Natural killer cell (primary cell): Measurements from ENCODE around the gene PDE8A. TPM values are rescaled to one million over a fixed set of nuclear protein-coding genes. Genes with fewer than 3 reads are reported as not detected.
"Not testable (repeated sequence)": the region's sequence is repeated elsewhere in the genome, so short reads cannot be mapped to it uniquely, and the experiment has no call there.

Source experiments
- ATAC-seq, 3 donors: fragments of 150-1000 bp in 2 of 3; fragments of 200-7000 bp in 1 of 3; cut with Tn5 transposase; 1 replicate in 1 of 3; 2 replicates in 2 of 3; pipeline ENCODE4 v1.10.0; 2021; ENCODE audit warnings: mild to moderate bottlenecking in 2 of 3, moderate library complexity in 2 of 3
- DNase-seq, 2 donors: peaks; one replicate each; pipeline versions ENCODE4 v3.0.0 to v3.0.0-alpha.2; 2013 to 2021; ENCODE audit warnings: mixed read lengths in 1 of 2
- H3K27ac ChIP-seq: one replicate; pipeline ENCODE4 v1.5.1; 2013; ENCODE audit warnings: mild to moderate bottlenecking, low read length
- H3K27me3 ChIP-seq: one replicate; pipeline ENCODE4 v1.6.1; 2013; ENCODE audit warnings: low read length; ENCODE audit not compliant: control insufficient read depth, insufficient read depth
- H3K36me3 ChIP-seq: one replicate; pipeline ENCODE4 v1.6.1; 2013; ENCODE audit warnings: low read length; ENCODE audit not compliant: control insufficient read depth, insufficient read depth
- H3K4me1 ChIP-seq: one replicate; pipeline ENCODE4 v1.6.1; 2013; ENCODE audit warnings: low read length; ENCODE audit not compliant: control insufficient read depth, insufficient read depth
- H3K4me3 ChIP-seq: one replicate; pipeline ENCODE4 v1.5.1; 2013; ENCODE audit warnings: low read length
- H3K9me3 ChIP-seq: one replicate; pipeline ENCODE4 v1.6.1; 2013; ENCODE audit warnings: low read length; ENCODE audit not compliant: control insufficient read depth, insufficient read depth
- H3K27ac Mint-ChIP-seq, 2 donors: one replicate each; pipeline ENCODE4 v1.8.0; 2022; ENCODE audit warnings: mild to moderate bottlenecking in 2 of 2, mixed read lengths in 2 of 2, moderate library complexity in 1 of 2
- H3K27me3 Mint-ChIP-seq, 2 donors: one replicate each; pipeline ENCODE4 v1.8.0; 2022; ENCODE audit warnings: low read depth in 2 of 2, mixed read lengths in 2 of 2
- H3K36me3 Mint-ChIP-seq: one replicate; pipeline ENCODE4 v1.8.0; 2022; ENCODE audit warnings: mixed read lengths
- H3K4me1 Mint-ChIP-seq, 2 donors: one replicate each; pipeline ENCODE4 v1.8.0; 2022; ENCODE audit warnings: mixed read lengths in 2 of 2
- H3K4me3 Mint-ChIP-seq: one replicate; pipeline ENCODE4 v1.8.0; 2022; ENCODE audit warnings: mild to moderate bottlenecking, moderate library complexity, mixed read lengths
- H3K9me3 Mint-ChIP-seq, 2 donors: one replicate each; pipeline ENCODE4 v1.8.0; 2022; ENCODE audit warnings: mixed read lengths in 2 of 2
- CTCF ChIP-seq: fragments of 200-600 bp; IDR thresholded peaks from one replicate; pipeline ENCODE4 v1.8.0; 2022; ENCODE audit warnings: antibody characterized with exemption
- WGBS: methylation state at CpG from one replicate; pipeline ENCODE4 v1.1.7; 2013; ENCODE audit warnings: missing lambda C conversion rate; ENCODE audit not compliant: insufficient coverage; 5-methylcytosine and 5-hydroxymethylcytosine counted together
- intact Hi-C: fragments of 100-400 bp; cut with micrococcal nuclease; formaldehyde crosslinking; loops from one replicate; pipeline ENCODE4 v1.14.2; 2022
- total RNA-seq, 4 donors: library from RNA; stranded (reverse); fragments of 120-200 nt in 1 of 4; gene quantifications; one replicate each; pipeline versions ENCODE4 v1.2.3 to v1.2.4, GENCODE V29; 2013 to 2022

The PDE8A gene
- total RNA-seq, 3 donors from 2014 or later (not counting 1 experiment from before 2014, with no cell fraction given), result 21.0 to 24.2 (median 23.8) TPM

GRCh38 chr15:84996055-84996454 is 14.4 kb downstream of the PDE8A start:
- no peaks in the 10 kb centered on the region for H3K27me3 Mint-ChIP-seq
- WGBS, result 83% methylated on average over 1 of the region's 1 CpG
- intact Hi-C loops, result no loop called here
- Histone ChIP-seq H3K4me3 (no peak overlapping the region), H3K4me1 (peaks cover 5% of the 10 kb centered on the region), H3K9me3 (no peaks in the 10 kb centered on the region), H3K27ac (no peak overlapping the region), H3K36me3 (no peaks in the 10 kb centered on the region), H3K27me3 (no peaks in the 10 kb centered on the region)
- no peak overlapping the region for H3K27ac Mint-ChIP-seq
- no peaks in the 10 kb centered on the region for H3K9me3 Mint-ChIP-seq
- peaks cover 25 to 38% of the 10 kb centered on the region in 2 donors for H3K4me1 Mint-ChIP-seq
- DNase-seq (no peak), ATAC-seq (no peak)
- H3K4me3 Mint-ChIP-seq, result no peak overlapping the region
- TF ChIP-seq CTCF, result no peak
- H3K36me3 Mint-ChIP-seq, result no peaks in the 10 kb centered on the region

- not testable (repeated sequence) for H3K27me3 Mint-ChIP-seq, H3K9me3 Mint-ChIP-seq
These were observed 15.1 kb downstream of the PDE8A start for GRCh38 chr15:84996714-84997113.

DNA sequence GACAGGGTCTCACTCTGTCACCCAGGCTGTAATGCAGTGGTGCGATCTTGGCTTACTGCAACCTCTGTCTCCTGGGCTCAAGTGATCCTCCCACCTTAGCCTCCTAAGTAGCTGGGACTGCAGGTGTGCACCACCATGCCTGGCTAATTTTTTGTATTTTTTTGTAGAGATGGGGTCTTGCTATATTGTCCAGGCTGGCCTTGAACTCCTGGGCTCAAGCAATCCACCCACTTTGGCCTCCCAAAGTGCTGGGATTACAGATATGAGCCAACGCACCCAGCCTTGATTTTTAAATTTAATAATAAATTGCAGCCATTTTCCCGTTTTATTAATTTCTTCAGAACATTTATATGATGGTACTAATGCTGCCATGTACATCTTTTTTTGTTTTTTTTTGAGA is 15.6 kb downstream of the PDE8A start:
- H3K4me1 ChIP-seq, ATAC-seq, H3K27ac Mint-ChIP-seq, H3K4me3 Mint-ChIP-seq, H3K27ac ChIP-seq, H3K27me3 ChIP-seq, H3K27me3 Mint-ChIP-seq, H3K36me3 Mint-ChIP-seq, DNase-seq, H3K36me3 ChIP-seq, H3K4me3 ChIP-seq, intact Hi-C loops, H3K9me3 ChIP-seq, H3K9me3 Mint-ChIP-seq: not testable (repeated sequence)
- peaks cover 25 to 31% of the 10 kb centered on the region in 2 donors for H3K4me1 Mint-ChIP-seq
- 100% methylated on average over 3 of the region's 3 CpGs for WGBS

More at GRCh38 chr15:84996714-84997113, 15.1 kb downstream of the PDE8A start:
- WGBS, result 100% methylated on average over 1 of the region's 5 CpGs
- ATAC-seq, H3K9me3 ChIP-seq, DNase-seq, H3K4me3 Mint-ChIP-seq, H3K27ac ChIP-seq, intact Hi-C loops, H3K36me3 Mint-ChIP-seq, H3K36me3 ChIP-seq, H3K27me3 ChIP-seq, H3K4me3 ChIP-seq, H3K4me1 ChIP-seq, H3K27ac Mint-ChIP-seq: not testable (repeated sequence)
- peaks cover 28 to 36% of the 10 kb centered on the region in 2 donors for H3K4me1 Mint-ChIP-seq

GRCh38 chr15:85000189-85000864 is 18.7 kb downstream of the PDE8A start:
- TF ChIP-seq CTCF, result no peak
- Mint-ChIP-seq H3K27me3 (no peaks in the 10 kb centered on the region), H3K4me1 (peaks cover 23 to 28% of the 10 kb centered on the region in 2 donors), H3K27ac (no peak overlapping the region), H3K4me3 (no peak overlapping the region), H3K36me3 (no peaks in the 10 kb centered on the region), H3K9me3 (no peaks in the 10 kb centered on the region)
- no peak overlapping the region for H3K27ac ChIP-seq
- no peak overlapping the region for H3K4me3 ChIP-seq
- no peak for DNase-seq
- peaks cover 18% of the 10 kb centered on the region for H3K4me1 ChIP-seq
- intact Hi-C loops, result no loop called here
- no peaks in the 10 kb centered on the region for H3K9me3 ChIP-seq
- ATAC-seq, result no peak
- H3K36me3 ChIP-seq, result no peaks in the 10 kb centered on the region
- no peaks in the 10 kb centered on the region for H3K27me3 ChIP-seq
